Liver (tissue), 9 donors: Measurements from ENCODE around the gene IFNA7. TPM values are rescaled to one million over a fixed set of nuclear protein-coding genes. Genes with fewer than 3 reads are reported as not detected.

Source experiments
- DNase-seq: peaks from one replicate; pipeline ENCODE4 v3.0.0-alpha.2; 2017; ENCODE audit warnings: low spot score
- H3K27ac ChIP-seq, 2 donors: one replicate each; pipeline ENCODE4 v1.7.0; 2013; ENCODE audit warnings: inconsistent platforms in 2 of 2, low read length in 2 of 2, control low read depth in 1 of 2, low read depth in 1 of 2, mild to moderate bottlenecking in 1 of 2
- H3K27me3 ChIP-seq, 4 donors: one replicate each; pipeline versions ENCODE4 v1.6.1 to v1.7.0; 2013; ENCODE audit warnings: low read length in 3 of 4, inconsistent platforms in 1 of 4, mild to moderate bottlenecking in 1 of 4, moderate library complexity in 1 of 4; ENCODE audit not compliant: control insufficient read depth in 4 of 4, insufficient read depth in 4 of 4
- H3K36me3 ChIP-seq, 4 donors: one replicate each; pipeline versions ENCODE4 v1.6.1 to v1.7.0; 2013; ENCODE audit warnings: low read length in 3 of 4, mild to moderate bottlenecking in 3 of 4, low read depth in 1 of 4, moderate library complexity in 1 of 4; ENCODE audit not compliant: control insufficient read depth in 4 of 4, insufficient read depth in 3 of 4
- H3K4me1 ChIP-seq, 4 donors: one replicate each; pipeline versions ENCODE4 v1.6.1 to v1.7.0; 2013; ENCODE audit warnings: low read length in 3 of 4, mild to moderate bottlenecking in 3 of 4, moderate library complexity in 1 of 4; ENCODE audit not compliant: control insufficient read depth in 4 of 4, insufficient read depth in 4 of 4
- H3K4me3 ChIP-seq, 3 donors: one replicate each; pipeline versions ENCODE4 v1.6.1 to v1.7.0; 2013; ENCODE audit warnings: low read length in 3 of 3, control low read depth in 1 of 3, low read depth in 1 of 3, mild to moderate bottlenecking in 1 of 3
- H3K9ac ChIP-seq, 2 donors: one replicate each; pipeline ENCODE4 v1.7.0; 2013; ENCODE audit warnings: low read length in 2 of 2, mild to moderate bottlenecking in 2 of 2, moderate library complexity in 2 of 2, control low read depth in 1 of 2, low read depth in 1 of 2
- H3K9me3 ChIP-seq, 4 donors: one replicate each; pipeline versions ENCODE4 v1.6.1 to v1.7.0; 2013; ENCODE audit warnings: low read length in 3 of 4; ENCODE audit not compliant: control insufficient read depth in 4 of 4
- CTCF ChIP-seq: fragments of 150-350 bp; IDR thresholded peaks from 2 replicates; pipeline ENCODE4 v1.5.1; 2017; ENCODE audit warnings: improper control_type of control experiment, low read depth, low read length; ENCODE audit not compliant: missing input control
- FOXA1 ChIP-seq: IDR thresholded peaks from 2 replicates; pipeline ENCODE4 v1.6.1; 2016; ENCODE audit warnings: antibody characterized with exemption
- FOXA2 ChIP-seq: IDR thresholded peaks from 2 replicates; pipeline ENCODE4 v1.6.1; 2016; ENCODE audit warnings: antibody characterized with exemption
- HNF4A ChIP-seq, 2 donors: conservative IDR thresholded peaks; 2 replicates each; pipeline ENCODE4 v1.6.1; 2016; ENCODE audit warnings: antibody characterized with exemption in 2 of 2, mild to moderate bottlenecking in 2 of 2
- MAX ChIP-seq: IDR thresholded peaks from 2 replicates; pipeline ENCODE4 v1.6.1; 2016; ENCODE audit warnings: antibody characterized with exemption
- NR2F2 ChIP-seq: IDR thresholded peaks from 2 replicates; pipeline ENCODE4 v1.6.1; 2016; ENCODE audit warnings: antibody characterized with exemption
- RAD21 ChIP-seq, 2 donors: IDR thresholded peaks; 2 replicates each; pipeline ENCODE4 v1.6.1; 2016; ENCODE audit warnings: antibody characterized with exemption in 2 of 2, mild to moderate bottlenecking in 2 of 2
- REST ChIP-seq: IDR thresholded peaks from 2 replicates; pipeline ENCODE4 v1.6.1; 2016; ENCODE audit warnings: antibody characterized with exemption, mild to moderate bottlenecking
- RXRA ChIP-seq, 2 donors: IDR thresholded peaks; 2 replicates each; pipeline ENCODE4 v1.6.1; 2017 to 2018; ENCODE audit warnings: antibody characterized with exemption in 2 of 2, mild to moderate bottlenecking in 1 of 2
- YY1 ChIP-seq: IDR thresholded peaks from 2 replicates; pipeline ENCODE4 v1.6.1; 2016; ENCODE audit warnings: antibody characterized with exemption, mild to moderate bottlenecking
- WGBS: extraction: QIAGEN DNeasy Blood & Tissue Kit; methylation state at CpG from one replicate; pipeline ENCODE4 v1.1.7; 2013; 5-methylcytosine and 5-hydroxymethylcytosine counted together
- polyA plus RNA-seq, 2 donors: library from polyadenylated mRNA; stranded (reverse) in 1 of 2; unstranded in 1 of 2; fragments of 200-250 nt in 1 of 2; fragments of >200 nt in 1 of 2; fragmentation: Nextera tagmentation in 1 of 2; extraction: Ambion mirVana in 1 of 2; gene quantifications; one replicate each; pipeline versions ENCODE4 v1.2.1 to v1.2.3, GENCODE V29; 2013 to 2015
- total RNA-seq, 2 donors: library from RNA; depleted of rRNA; stranded (reverse); fragments of >200 nt; gene quantifications; one replicate each; pipeline ENCODE4 v1.2.3, GENCODE V29; 2014
- donor health status: healthy.
- donor health status: healthy.
- donor health status: healthy.
- donor health status: healthy.
- donor health status: healthy.

The IFNA7 gene
- total and polyA plus RNA-seq, 4 donors = not detected

- TF ChIP-seq MAX = no peak
Observed at GRCh38 chr9:21160178-21160577, 41.8 kb downstream of the IFNA7 start (continued).

- TF ChIP-seq FOXA2 (no peak), RXRA (IDR thresholded peaks at IDR 0.05) (no peak), REST (no peak), FOXA1 (no peak), RAD21 (IDR thresholded peaks at IDR 0.05) (no peak), CTCF (no peak), NR2F2 (no peak)
- WGBS = 65% methylated on average over 2 of the region's 2 CpGs
- Histone ChIP-seq H3K9me3 (no peaks in the 10 kb centered on the region), H3K4me3 (no peak overlapping the region), H3K27me3 (no peaks in the 10 kb centered on the region), H3K36me3 (no peaks in the 10 kb centered on the region), H3K4me1 (peaks cover 0 to 3% (median 0%) of the 10 kb centered on the region in 4 donors), H3K27ac (no peak overlapping the region), H3K9ac (no peak overlapping the region)
- no peak for DNase-seq
Observed at GRCh38 chr9:21155501-21155900, 46.5 kb downstream of the IFNA7 start.

GRCh38 chr9:21154018-21154608, 47.9 kb downstream of the IFNA7 start:
- WGBS = 7% methylated on average over 3 of the region's 3 CpGs
- Histone ChIP-seq H3K27ac (no peak overlapping the region), H3K4me3 (no peak overlapping the region), H3K36me3 (no peaks in the 10 kb centered on the region), H3K4me1 (peaks cover 0 to 3% (median 0%) of the 10 kb centered on the region in 4 donors), H3K9ac (no peak overlapping the region), H3K9me3 (peaks cover 0 to under 1% (median 0%) of the 10 kb centered on the region in 4 donors), H3K27me3 (no peaks in the 10 kb centered on the region)
- TF ChIP-seq YY1 = no peak
- no peak for TF ChIP-seq HNF4A (conservative IDR thresholded peaks at IDR 0.05)
- peak in 1 of 2 donors; percentile 12 for TF ChIP-seq RAD21 (IDR thresholded peaks at IDR 0.05)
- no peak for TF ChIP-seq NR2F2
- no peak for DNase-seq
